Fibroblast of upper back skin (primary cell): ENCODE data around the gene UBE2V1.

Experiments used
- DNase-seq: peaks from one replicate; pipeline ENCODE4 v3.0.0-alpha.2; 2013

UBE2V1 gene

DNA sequence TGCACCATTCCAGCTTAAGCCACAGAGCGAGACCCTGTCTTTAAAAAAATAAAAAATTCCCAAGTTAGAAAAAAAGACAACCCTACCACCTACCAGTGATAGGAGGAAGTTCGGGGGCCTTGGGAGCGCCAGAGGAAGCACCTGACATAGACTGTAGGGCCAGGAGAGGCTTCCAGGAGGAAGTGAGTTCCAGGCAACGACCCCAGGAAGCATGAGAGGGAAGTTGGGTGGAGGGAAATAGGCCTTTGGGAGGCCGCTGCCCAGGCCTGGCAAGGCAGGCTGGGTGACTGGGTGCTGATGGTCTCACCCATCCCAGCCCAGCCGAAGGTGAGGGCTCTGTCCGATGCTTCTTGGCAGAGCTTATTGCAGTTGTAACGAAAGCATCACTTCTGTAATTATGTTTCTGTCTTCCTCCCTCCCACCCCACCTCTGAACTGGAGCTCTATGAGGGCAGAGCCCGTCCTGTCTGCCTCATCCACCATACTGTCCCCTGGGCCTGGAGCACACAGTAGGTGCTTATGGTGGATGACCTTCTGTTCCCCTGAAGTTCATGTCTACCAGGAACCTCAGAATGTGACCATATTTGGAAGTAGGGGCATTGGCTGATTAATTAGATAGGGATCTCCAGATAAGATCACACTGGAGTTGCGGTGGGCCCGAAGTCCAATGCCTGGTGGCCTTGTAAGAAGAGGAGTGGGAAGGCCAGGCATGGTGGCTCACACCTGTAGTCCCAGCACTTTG, 54.1 kb downstream of the UBE2V1 start:
- no peak for DNase-seq

DNA sequence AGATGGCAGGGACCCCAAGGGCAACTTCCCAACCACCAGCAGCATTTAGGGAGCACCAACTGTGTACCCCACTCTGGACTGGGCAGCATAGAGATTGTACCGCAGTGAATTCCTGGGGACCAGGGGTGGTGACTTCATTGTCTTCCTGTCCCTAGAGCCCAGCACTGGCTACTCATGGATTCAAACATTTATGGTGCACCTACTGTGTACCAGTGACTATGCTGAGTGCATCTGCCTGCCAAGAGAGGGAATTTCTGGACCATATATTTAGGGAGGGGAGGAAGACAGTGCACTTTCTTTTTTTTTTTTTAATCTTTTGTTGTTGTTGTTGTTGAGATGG, 55.3 kb downstream of the UBE2V1 start:
- DNase-seq: no peak

DNA sequence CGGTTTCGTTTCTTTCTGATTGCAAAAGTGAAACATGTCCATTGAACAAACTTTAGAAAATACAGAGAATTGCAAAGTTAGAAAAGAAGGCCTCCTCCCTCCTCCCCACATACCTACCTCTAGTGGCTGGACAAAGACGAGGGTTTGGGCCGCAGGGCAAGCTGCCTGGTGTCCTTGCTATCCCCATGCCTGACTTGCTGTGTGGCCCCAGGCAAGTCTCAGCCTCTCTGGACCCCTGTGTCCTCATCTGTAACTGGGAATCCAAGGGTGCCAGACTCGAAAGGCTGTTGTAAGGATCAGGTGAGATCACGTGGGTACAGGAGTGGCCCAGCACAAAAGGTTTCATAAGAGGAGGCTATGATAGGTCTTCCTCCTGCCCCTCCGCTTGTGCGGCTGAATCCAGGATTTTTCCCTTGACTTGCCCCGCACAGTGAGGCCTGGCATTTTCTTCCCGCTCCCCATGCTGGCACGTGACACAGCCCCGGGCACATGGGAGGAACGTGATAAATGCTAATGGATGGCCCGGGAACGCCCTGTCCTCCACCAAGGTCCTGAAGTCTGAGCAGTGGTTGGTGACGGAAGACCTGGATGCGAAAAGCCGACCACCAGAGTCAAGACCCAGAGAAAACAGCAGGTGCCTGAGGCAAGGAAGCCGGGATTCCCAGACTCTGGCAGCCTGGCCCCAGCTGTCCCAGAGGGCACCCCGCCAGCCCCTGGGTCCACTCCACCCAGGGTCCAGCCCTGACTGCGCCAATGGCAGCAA, 55.8 kb downstream of the UBE2V1 start:
- DNase-seq: no peak

DNA sequence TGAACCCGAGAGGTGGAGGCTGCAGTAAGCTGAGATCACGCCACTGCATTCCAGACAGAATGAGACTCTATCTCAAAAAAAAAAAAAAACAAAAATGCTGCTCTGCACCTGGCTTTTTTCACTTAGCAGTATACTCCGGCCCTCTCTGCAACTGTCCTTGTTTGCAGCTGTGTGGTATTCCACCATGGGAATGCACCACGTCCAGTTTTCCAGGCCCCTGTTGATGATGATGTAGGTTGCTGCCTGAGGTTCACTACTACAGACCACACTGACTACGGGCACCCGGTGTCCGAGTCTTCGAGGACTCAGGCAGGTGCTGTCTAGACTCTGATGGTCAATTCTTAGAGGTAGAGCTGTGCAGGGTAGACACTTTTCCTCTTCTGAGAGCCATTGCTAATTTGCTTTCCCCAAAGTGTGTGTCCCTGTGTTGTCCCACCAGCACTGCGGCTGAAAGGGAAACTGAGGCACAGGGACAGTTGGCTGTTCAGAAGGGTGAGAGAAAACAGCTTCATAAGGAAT, 56.5 kb downstream of the UBE2V1 start:
- DNase-seq: no peak

DNA sequence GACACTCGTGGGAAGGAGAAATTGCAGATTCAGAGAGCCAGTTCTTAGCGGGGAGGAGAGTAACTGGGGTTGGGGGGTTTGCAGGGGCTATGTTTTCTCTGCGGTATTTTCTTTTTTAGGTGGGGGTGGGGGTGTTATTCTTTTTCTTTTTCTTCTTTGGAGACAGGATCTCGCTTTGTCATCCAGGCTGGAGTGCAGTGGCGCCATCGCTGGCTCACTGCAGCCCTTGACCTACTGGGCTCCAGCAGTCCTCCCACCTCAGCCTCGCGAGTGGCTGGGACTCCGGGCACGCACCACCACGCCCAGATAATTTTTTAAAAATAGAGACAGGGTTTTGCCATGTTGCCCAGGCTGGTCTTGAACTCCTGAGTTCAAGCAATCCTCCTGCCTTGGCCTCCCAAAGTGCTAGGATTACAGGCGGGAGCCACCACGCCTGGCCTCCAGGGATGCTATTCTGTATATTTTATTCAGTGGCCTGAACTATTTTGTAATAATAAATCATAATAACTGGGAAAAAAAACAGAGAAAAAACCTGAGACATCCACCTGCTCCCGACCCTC, 57.3 kb downstream of the UBE2V1 start:
- no peak for DNase-seq

DNA sequence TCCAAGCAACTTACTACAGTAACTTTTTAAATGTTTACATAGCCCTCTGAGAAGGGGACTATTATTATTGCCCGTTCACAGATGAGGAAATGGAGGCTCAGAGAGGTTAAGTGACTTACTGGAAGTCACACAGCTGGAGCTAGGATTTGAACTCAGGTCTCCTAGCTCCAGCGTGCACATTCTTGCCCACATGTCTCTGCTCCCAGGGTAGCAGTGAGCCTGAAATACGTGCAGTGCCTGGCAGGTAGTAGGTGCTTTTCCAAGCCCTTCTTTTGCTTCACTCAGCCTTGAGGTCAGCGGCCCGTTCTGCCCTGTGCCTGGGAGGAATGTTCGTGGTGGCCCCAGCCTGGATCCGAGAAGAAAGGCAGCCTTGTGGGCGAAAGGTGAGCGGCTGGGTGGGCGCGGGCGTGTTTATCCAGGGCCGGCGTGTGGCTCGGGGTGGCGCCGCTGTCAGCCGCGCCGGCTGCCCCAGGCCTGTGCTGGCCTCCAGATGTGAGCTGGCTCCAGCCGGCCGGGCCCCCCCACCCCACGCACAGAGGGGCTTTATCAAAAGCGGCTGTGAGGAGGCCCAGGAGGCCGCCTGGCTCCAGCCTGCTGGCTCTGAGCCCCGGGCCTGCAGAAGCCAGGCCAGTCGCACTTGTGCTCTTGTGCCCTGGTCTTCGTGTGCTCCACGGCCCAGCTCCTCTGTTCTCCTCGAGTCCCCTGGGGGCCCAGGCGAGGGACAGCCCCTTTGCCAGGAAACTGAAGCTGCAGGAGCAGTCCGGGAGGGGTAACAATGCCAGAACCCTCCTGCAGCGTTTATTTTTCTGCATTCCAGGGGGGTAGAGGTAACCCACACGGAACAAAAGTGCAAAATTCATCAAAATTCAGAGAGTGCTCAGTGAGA, 58.1 kb downstream of the UBE2V1 start:
- DNase-seq: peak; percentile 60

DNA sequence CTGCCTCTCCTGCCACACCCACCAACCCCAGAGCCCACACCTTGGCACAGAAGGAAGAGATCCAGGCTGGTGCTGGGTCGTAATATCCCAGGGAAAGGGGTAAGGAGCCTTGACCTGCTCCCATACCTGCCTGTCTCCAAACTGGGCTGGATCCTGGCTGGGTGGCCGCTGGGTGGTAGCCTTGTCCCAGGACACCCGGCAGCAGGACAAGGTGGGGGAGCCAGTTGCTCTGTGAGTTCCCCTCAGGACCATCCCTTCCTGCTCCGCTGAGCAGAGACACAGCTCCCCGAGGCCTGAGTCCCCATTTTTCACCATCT, 58.8 kb downstream of the UBE2V1 start:
- no peak for DNase-seq

DNA sequence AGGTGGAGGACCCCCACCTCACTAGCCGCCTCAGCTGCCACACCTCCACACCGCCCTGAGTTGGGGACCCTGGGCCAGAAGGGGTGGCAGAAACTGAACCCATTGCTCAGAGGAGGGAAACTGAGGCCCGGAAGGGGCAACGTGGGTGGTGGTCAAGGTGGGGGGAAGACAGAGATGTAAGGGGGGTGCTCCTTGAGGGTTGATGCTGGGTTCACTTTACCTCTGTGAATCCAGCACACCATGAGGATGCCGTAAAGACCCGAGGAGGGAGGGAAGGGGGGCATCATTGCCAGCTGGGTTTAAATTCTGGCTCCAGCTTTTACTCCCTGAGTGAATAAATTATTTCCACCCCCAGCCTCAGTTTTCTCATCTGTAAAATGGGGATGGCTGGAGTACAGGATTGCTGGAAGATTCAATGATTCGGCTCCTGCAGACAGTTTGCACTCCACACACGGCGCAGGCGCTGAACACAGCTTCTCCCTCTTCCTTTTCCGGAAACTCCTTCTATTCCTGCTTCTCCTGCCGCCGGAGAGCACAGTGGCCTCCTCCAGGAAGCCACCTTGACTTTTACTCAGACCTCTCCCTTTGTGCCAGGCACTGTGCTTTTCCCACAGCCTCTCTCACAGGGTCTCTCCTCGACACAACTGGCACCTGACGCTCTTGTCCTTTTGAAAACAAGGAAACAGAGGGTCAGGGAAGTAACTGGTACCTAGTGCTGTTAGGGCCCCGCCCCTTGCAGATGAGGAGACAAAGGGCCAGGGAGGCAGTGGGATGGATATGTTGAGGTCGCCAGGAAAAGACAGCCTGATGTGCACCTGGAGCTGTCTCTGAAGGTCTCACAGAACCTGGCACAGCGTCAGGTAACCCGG, 59.4 kb downstream of the UBE2V1 start:
- no peak for DNase-seq

DNA sequence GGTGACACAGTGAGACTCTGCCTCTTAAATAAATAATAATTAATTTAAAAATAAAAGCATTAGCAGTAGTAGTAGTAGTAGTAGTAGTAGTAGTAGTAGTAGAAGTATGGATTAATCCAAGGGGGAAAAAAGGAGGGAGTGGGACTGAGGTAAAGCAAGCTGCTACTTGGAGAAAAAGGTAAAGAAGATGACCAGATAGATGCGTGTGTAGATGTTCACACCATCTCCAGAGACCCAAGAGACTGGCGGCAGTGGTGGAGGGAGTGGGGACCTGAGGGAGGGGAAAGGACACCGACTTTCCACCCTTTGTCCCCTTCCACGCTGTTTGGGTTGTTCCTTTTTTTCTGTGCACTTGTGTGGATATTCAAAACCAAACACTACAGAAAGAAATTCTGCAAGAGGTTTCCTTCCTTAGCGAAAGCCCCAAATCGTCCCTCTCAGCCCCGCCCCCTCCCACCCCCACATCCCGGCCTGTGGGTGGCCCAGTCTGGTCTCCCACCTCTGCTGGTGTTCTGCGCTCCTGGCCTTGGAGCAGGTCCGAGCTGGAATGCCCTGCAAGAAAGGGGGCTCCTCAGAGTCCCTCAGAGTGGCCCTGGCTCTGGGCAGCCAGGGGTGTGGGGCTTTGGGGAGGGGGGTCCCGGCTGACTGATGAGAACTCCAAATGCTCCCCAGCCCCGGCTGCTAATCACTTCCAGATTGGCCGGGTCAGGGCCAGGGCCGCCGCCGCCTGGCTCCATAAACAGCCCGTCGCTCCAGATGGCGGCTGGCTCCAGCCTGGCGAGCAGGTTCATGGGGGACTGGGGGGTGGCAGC, 60.2 kb downstream of the UBE2V1 start:
- peak; percentile 18 for DNase-seq

DNA sequence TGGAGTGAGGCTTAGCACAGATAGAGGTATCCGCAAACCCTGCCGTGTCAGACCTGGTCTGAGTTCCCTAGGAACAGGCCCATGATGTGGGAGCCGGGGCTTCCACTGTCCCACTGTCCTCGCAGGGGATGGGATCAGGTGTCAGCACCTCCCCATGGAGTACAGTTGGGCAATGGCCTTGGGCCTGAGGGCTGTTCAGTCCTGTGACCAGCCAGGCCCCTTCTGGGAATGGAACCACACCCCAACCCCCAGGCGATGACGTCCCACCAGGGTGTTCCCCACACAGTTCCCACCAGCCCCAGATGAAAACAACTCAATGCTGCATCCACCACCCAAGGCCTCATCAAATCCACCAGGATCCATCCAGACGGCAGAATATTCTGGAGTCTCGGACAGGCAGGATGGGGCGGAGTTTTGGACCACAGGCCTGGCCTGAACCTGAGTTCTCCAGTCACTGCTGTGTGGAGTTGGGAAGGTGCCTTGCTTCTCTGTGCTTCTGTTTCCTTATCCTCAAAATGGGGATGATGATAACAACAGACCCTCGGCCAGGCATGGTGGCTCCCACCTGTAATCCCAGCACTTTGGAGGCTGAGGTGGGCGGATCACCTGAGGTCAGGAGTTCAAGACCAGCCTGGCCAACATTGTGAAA, 62.2 kb downstream of the UBE2V1 start:
- no peak for DNase-seq

DNA sequence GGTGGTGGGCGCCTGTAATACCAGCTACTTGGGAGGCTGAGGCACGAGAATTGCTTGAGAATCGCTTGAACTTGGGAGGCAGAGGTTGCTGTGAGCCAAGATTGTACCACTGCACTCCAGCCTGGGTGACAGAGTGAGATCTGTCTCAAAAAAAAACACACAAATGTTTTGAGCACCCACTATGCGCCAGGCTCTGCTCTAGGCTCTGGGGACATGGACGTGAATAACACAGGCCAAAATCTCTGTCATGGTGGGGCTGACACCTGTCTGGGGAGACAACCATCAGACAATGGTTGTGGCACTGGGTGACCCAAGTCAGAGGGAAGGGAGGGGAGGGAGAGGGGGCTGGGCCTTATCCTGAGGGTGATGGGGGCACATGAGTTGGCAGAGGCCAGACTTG, 62.7 kb downstream of the UBE2V1 start:
- no peak for DNase-seq

DNA sequence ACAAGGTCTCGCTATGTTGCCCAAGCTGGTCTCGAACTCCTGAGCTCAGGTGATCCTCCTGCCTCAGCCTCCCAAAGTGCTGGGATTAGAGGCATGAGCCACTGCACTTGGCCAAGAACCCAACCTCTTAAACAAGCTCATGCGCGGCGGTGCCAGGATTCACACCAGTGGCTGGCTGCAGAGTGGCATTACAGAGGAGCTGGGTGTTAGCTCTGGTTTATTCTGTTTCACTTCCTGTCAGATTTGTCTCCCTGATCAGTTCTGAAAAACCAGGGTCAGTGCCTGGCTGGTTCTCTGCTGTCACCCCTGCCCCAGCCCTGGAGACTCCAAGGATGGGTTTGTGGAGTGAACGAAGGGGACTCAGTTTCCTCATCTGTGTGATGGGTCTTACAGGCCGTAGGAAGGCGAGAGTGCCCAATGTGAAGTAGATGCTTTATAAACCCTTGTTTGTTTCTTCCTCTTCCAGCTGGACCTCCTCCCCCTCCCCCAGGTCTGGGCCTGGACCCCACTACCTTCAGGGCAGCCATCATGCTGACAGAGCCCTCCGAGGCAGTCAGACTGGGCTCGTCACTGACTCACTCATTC, 63.4 kb downstream of the UBE2V1 start:
- DNase-seq: no peak

DNA sequence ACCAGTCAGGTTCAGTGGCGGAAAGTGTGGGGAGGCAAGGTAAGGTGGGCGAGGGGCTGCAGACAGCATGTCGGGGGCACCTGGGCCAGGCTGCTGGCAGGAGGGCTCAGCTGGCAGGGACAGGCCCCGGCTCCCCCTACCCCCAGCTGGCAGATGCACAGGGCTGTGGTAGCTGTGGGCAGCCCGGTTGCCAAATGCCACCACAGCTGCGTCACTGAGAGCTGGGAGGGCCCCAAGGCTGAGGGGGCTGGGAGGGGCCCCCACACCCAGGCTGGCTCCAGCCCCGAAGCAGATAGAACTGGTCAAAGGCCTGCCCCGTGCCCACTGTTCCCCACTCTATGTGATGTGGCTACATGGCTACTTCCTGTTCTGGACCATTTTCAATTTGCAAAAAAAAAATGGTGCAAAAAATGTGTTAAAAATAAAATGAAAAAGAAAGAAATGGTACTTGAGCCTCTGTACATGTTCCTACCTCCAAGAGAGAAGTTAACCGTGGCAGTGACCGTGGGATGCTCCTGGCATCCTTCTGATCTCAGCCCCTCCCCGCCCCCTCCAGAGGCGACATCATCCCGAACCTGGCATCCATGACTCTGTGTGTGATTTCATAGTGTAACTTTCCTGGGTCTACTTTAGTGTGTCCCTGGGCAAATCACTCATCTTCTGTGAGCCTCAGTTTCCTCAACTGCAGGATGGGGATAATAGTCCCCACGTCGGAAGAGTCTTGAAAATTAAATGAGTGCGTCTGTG, 64.4 kb downstream of the UBE2V1 start:
- DNase-seq: no peak

DNA sequence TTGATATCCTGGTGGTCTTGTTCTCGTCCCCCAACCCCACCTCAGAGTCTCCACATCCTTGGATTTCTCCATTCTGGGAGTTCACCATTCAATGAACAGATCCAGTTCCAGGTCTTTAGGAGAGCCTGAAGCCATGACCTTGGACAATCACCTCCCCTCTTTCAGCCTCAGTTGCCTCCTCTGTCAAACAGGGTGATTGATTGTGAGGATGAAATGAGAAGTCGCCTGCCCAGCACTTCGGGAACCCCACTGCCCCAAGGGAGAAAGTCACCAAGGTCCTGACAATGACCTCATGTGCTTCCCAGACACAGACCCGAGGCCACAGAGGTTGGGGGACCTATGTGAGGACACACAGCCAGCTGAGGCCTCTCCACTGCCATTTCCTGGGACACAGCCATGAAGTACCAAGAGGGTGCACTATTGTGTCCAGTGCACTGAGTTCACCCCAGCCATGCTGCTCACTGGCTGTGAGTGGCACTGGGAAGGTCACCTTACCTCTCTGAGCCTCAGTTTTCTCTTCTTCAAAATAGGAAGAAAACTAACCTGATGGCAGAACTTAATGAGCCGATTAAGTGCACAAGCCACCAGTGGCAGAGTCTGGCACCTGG, 68.5 kb downstream of the UBE2V1 start:
- DNase-seq: no peak

DNA sequence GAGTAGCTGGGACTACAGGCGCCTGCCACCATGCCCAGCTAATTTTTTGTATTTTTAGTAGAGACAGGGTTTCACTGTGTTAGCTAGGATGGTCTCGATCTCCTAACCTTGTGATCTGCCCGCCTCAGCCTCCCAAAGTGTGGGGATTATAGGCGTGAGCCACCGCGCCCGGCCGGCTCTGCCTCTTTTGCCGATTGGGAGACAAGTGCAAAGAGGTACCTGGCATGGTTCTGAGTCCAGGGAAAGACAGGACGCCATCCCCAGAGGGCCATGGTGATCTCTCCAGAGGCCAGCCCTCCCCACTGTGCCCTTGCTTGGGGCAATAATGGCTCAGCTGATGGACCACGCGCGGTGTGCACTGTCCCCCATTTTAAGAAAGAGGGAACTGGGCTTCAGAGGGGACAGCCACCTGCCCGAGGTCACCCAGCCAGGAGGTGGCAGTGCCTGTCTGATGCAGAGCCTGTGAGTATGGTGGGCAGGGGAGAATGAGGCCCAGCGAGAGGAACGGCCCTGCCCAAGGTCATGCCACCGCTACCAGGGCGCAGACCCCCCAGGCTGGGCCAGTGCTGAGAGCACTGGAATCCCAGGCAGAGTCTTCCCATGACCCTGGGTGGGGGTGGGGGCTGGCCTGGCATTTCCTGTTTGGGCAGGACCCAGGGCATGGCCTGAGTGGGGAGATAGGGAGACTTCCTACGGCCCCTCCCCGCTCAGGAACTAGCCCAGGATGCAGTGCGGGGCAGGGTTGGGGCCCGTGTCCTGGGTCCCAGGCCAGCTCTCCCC, 69.2 kb downstream of the UBE2V1 start:
- no peak for DNase-seq

DNA sequence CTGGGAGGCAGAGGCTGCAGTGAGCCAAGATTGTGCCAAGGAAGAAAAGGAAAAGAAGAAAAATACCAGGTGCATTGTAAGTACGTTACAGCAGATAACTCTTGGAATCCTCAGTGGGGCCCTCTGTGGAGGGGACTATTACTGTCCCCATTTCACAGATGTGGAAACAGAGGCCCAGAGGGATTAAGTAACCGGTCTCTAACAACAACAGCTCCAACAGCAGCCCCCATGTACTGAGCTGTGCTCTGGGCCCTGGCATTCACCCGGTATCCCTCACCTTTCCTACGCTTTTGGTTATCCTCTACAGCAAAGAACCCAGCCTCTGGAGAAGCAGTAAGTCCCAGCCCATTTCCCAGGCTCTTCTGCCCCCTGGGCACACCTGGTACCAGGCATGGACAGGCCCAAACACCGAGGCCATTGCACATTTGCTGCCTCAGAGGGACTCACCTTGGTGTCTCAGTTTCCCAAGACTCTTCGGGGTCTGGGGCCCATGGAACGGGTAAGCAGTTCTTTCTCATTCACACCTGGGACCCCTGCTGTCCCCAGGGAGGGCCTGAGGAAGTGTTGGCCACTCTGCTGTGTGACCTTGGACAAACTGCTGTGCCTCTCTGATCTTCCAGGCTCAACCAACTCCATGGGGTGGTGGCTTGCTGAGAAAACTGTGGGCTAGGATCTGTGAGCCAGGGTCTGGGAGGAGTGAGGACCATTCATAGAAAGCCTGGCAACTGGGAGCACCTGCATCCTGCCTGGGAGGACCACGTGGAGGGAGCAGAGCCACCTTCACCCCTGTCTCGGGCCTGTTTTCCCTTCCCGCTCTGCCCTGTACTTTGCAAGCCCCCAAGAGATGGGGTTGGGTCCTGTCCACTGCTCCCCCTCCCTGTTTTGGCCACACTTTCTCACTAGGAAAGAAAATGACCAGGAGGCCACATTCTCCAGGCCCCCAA, 70.3 kb downstream of the UBE2V1 start:
- no peak for DNase-seq

DNA sequence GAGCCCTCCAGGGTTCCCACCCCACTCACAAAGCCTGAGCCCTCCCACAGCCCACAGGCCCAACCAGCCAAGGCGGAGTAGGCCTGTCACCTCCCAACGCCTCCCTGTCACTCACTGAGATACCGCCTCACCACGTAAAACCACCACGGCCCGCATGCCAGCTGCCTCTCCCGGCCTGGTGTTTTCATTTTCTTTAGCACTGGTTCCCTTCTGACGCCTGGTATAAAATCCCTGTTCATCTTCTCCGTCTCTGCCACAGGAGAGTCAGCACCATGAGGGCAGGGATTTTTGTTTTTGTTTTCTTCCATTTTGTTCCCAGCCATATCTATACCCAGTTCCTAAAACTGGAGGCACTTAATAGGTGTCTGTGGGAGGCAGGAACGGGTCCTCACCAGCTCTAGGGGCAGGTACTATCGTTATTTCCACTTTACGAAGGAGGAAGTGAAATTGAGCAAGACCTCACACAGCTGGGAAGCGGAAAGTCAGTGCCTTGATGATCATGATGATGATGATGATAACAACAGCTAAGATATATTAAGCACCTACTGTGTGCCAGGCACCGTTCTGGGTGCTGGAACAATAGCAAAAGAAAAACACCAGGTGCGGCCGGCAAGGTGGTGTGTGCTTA, 71.6 kb downstream of the UBE2V1 start:
- DNase-seq: no peak
